K562 (cell line): ENCODE measurements around the gene INCA1. TPM values are rescaled to one million over a fixed set of nuclear protein-coding genes. Genes with fewer than 3 reads are reported as not detected.

Source experiments
- ATF1 ChIP-seq, 2 experiments: fragments of 450-650 bp in 1 of 2; IDR thresholded peaks; 2 replicates each; pipeline ENCODE4 v1.6.1; 2016; ENCODE audit warnings: missing compliant biosample characterization in 1 of 2, missing genetic modification characterization in 1 of 2
- FOSL1 ChIP-seq: fragments of 200-800 bp; sonication (Bioruptor generic); conservative IDR thresholded peaks from 2 replicates; pipeline ENCODE4 v1.6.1; 2016; ENCODE audit warnings: missing genetic modification characterization, missing compliant biosample characterization
- FOXM1 ChIP-seq, 2 experiments: fragments of 450-650 bp in 1 of 2; sonication (generic) in 1 of 2; formaldehyde crosslinking in 1 of 2; IDR thresholded peaks; 2 replicates each; pipeline versions ENCODE4 v1.6.1 to v1.9.0; 2017 to 2022; ENCODE audit warnings: low read depth in 2 of 2, mild to moderate bottlenecking in 2 of 2, missing genetic modification reagents in 1 of 2, moderate library complexity in 1 of 2
- PHF8 ChIP-seq: fragments of 200-600 bp; sonication (generic); IDR thresholded peaks from 2 replicates; pipeline ENCODE4 v1.6.1; 2012; ENCODE audit warnings: mixed run types, mild to moderate bottlenecking, inconsistent platforms, low read length, moderate library complexity, borderline replicate concordance
- POLR2A ChIP-seq: fragments of 450-650 bp; conservative IDR thresholded peaks from 2 replicates; pipeline ENCODE4 v1.6.1; 2016
- POLR2G ChIP-seq: fragments of 200-400 bp; formaldehyde crosslinking; IDR thresholded peaks from 2 replicates; pipeline ENCODE4 v1.6.1; 2017; ENCODE audit warnings: low read depth, mild to moderate bottlenecking, antibody characterized with exemption, low read length, moderate library complexity
- SMARCE1 ChIP-seq: fragments of 450-650 bp; IDR thresholded peaks from 2 replicates; pipeline ENCODE4 v1.7.1; 2016; ENCODE audit warnings: mild to moderate bottlenecking
- SUPT5H ChIP-seq: fragments of 450-650 bp; IDR thresholded peaks from 2 replicates; pipeline ENCODE4 v1.6.1; 2016
- ZNF584 ChIP-seq: fragments of 200-800 bp; sonication (Bioruptor generic); IDR thresholded peaks from 2 replicates; pipeline ENCODE4 v1.6.1; 2016; ENCODE audit warnings: low read depth, mild to moderate bottlenecking, missing genetic modification characterization, missing compliant biosample characterization
- polyA plus RNA-seq, 8 experiments: library from polyadenylated mRNA; depleted of rRNA in 4 of 8; stranded (reverse) in 5 of 8; unstranded in 3 of 8; fragments of >200 nt; fragmentation: Nextera tagmentation in 2 of 8; fragmentation: Illumina TruSeq in 1 of 8; extraction: Ambion mirVana in 2 of 8; extraction: Trizol in 1 of 8; gene quantifications; 2 replicates each; pipeline versions ENCODE4 v1.2.1 to v1.2.3, GENCODE V29; 2011 to 2014; ENCODE audit warnings: inconsistent platforms in 1 of 8, missing spikeins in 1 of 8
- total RNA-seq, 7 experiments: library from RNA; depleted of rRNA in 6 of 7; stranded (reverse); fragments of >200 nt in 6 of 7; fragmentation: Illumina TruSeq in 2 of 7; extraction: Trizol in 2 of 7; gene quantifications; 2 replicates each; pipeline versions ENCODE4 v1.2.1 to v1.2.3, GENCODE V29; 2011 to 2021; ENCODE audit warnings: low replicate concordance in 1 of 7
- TF ChIP-seq, protein P1 (sequence below), 2 experiments: IDR thresholded peaks in 1 of 2; conservative IDR thresholded peaks in 1 of 2; 2 replicates each; pipeline ENCODE4 v1.6.1; 2016; ENCODE audit warnings: low read depth in 2 of 2, mild to moderate bottlenecking in 1 of 2, missing compliant biosample characterization in 1 of 2, missing genetic modification characterization in 1 of 2, moderate library complexity in 1 of 2
- TF ChIP-seq, protein P2 (sequence below): fragments of 250-450 bp; sonication (Bioruptor Pico); IDR thresholded peaks from 2 replicates; pipeline ENCODE4 v1.8.0; 2021; ENCODE audit warnings: mild to moderate bottlenecking, moderate library complexity
- TF ChIP-seq, protein P3 (sequence below): fragments of 450-650 bp; IDR thresholded peaks from 2 replicates; pipeline ENCODE4 v1.6.1; 2016
- TF ChIP-seq, protein P4 (sequence below): fragments of 450-650 bp; IDR thresholded peaks from 2 replicates; pipeline ENCODE4 v1.6.1; 2017; ENCODE audit warnings: mild to moderate bottlenecking, moderate library complexity
- TF ChIP-seq, protein P5 (sequence below): sonication (generic); formaldehyde crosslinking; IDR thresholded peaks from 2 replicates; pipeline ENCODE4 v1.8.0; 2022; ENCODE audit warnings: missing genetic modification reagents, mild to moderate bottlenecking, moderate library complexity, borderline replicate concordance
- TF ChIP-seq, protein P6 (sequence below): fragments of 200-800 bp; sonication (Bioruptor generic); IDR thresholded peaks from 2 replicates; pipeline ENCODE4 v1.6.1; 2017; ENCODE audit warnings: missing genetic modification characterization, missing compliant biosample characterization

INCA1 gene
- total and polyA plus RNA-seq, 9 of the 15 experiments (the other 6 are each of a cell fraction or from before 2014, with no cell fraction given): 0.08 to 0.50 (median 0.13) TPM; not detected in 4

DNA sequence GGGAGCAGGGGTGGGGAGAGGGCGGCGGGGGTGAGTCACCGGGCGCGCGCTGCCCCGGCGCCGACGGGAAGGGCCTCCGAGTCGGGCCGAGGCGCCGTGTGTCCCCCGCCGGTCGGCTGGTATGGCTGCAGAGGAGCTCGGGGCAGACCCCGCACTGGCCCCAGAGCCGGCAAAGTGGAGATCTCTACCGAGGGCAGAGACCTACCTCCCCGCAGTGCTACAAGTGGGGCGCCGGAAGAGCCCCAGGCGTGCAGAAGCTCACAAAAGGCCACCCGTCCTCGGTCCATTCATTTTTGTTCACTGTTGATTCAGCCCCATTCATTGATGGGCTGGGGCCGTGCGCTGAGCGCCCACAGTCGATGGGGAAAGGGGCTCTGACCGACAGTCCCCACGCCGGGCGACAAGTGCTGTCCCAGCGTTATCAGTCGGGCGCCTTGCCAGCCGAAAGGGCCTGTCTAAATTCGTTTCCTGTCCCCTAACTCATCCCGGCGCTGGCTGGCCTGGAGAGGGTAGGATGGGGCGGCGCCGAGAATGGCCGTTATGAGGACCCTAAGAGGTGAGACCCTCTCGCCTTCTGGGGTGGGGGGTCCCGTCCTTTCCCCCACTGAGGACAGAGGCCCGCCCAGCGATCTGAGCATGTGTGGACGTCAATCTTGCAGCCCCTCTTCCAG lies 47.1 kb downstream of the INCA1 start (continued):
- TF ChIP-seq PHF8: peak; percentile 56; the same call in 1 of the 2 replicates
- no peak for TF ChIP-seq ZNF584 (CRISPR knock-in tag)
- TF ChIP-seq ATF1 (CRISPR knock-in tag; IDR thresholded peaks at IDR 0.05): no peak
- peak; percentile 9; the same call in 1 of the 2 replicates for TF ChIP-seq ATF1 (tag; IDR thresholded peaks at IDR 0.05)
- TF ChIP-seq, protein P1, sequence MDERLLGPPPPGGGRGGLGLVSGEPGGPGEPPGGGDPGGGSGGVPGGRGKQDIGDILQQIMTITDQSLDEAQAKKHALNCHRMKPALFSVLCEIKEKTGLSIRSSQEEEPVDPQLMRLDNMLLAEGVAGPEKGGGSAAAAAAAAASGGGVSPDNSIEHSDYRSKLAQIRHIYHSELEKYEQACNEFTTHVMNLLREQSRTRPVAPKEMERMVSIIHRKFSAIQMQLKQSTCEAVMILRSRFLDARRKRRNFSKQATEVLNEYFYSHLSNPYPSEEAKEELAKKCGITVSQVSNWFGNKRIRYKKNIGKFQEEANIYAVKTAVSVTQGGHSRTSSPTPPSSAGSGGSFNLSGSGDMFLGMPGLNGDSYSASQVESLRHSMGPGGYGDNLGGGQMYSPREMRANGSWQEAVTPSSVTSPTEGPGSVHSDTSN (CRISPR knock-in tag; IDR thresholded peaks at IDR 0.05; ENCODE audit: low read depth): no peak
- TF ChIP-seq, protein P1 (tag; conservative IDR thresholded peaks at IDR 0.05; ENCODE audit: low read depth): no peak
- peak; percentile 69 for TF ChIP-seq SUPT5H
- TF ChIP-seq, protein P2, sequence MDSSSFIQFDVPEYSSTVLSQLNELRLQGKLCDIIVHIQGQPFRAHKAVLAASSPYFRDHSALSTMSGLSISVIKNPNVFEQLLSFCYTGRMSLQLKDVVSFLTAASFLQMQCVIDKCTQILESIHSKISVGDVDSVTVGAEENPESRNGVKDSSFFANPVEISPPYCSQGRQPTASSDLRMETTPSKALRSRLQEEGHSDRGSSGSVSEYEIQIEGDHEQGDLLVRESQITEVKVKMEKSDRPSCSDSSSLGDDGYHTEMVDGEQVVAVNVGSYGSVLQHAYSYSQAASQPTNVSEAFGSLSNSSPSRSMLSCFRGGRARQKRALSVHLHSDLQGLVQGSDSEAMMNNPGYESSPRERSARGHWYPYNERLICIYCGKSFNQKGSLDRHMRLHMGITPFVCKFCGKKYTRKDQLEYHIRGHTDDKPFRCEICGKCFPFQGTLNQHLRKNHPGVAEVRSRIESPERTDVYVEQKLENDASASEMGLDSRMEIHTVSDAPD: no peak
- TF ChIP-seq POLR2G: peak; percentile 83
- TF ChIP-seq, protein P3, sequence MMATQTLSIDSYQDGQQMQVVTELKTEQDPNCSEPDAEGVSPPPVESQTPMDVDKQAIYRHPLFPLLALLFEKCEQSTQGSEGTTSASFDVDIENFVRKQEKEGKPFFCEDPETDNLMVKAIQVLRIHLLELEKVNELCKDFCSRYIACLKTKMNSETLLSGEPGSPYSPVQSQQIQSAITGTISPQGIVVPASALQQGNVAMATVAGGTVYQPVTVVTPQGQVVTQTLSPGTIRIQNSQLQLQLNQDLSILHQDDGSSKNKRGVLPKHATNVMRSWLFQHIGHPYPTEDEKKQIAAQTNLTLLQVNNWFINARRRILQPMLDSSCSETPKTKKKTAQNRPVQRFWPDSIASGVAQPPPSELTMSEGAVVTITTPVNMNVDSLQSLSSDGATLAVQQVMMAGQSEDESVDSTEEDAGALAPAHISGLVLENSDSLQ: peak; percentile 49
- peak; percentile 74 for TF ChIP-seq POLR2A
- peak; percentile 94 for TF ChIP-seq FOSL1 (tag)
- peak; percentile 51; the same call in 1 of the 2 replicates for TF ChIP-seq SMARCE1
- TF ChIP-seq, protein P4, sequence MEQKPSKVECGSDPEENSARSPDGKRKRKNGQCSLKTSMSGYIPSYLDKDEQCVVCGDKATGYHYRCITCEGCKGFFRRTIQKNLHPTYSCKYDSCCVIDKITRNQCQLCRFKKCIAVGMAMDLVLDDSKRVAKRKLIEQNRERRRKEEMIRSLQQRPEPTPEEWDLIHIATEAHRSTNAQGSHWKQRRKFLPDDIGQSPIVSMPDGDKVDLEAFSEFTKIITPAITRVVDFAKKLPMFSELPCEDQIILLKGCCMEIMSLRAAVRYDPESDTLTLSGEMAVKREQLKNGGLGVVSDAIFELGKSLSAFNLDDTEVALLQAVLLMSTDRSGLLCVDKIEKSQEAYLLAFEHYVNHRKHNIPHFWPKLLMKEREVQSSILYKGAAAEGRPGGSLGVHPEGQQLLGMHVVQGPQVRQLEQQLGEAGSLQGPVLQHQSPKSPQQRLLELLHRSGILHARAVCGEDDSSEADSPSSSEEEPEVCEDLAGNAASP: no peak
- TF ChIP-seq, protein P5, sequence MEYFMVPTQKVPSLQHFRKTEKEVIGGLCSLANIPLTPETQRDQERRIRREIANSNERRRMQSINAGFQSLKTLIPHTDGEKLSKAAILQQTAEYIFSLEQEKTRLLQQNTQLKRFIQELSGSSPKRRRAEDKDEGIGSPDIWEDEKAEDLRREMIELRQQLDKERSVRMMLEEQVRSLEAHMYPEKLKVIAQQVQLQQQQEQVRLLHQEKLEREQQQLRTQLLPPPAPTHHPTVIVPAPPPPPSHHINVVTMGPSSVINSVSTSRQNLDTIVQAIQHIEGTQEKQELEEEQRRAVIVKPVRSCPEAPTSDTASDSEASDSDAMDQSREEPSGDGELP (CRISPR knock-in tag): 0 out of 2 replicates have a peak, but pooled peaks have one; percentile 26
- TF ChIP-seq, protein P6, sequence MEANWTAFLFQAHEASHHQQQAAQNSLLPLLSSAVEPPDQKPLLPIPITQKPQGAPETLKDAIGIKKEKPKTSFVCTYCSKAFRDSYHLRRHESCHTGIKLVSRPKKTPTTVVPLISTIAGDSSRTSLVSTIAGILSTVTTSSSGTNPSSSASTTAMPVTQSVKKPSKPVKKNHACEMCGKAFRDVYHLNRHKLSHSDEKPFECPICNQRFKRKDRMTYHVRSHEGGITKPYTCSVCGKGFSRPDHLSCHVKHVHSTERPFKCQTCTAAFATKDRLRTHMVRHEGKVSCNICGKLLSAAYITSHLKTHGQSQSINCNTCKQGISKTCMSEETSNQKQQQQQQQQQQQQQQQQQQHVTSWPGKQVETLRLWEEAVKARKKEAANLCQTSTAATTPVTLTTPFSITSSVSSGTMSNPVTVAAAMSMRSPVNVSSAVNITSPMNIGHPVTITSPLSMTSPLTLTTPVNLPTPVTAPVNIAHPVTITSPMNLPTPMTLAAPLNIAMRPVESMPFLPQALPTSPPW (CRISPR knock-in tag): peak; percentile 76
- no peak for TF ChIP-seq FOXM1 (IDR thresholded peaks at IDR 0.05; ENCODE audit: low read depth)
- 0 out of 2 replicates have a peak, but pooled peaks have one; percentile 38 for TF ChIP-seq FOXM1 (CRISPR knock-in tag; IDR thresholded peaks at IDR 0.05; ENCODE audit: low read depth)
